ENCODE data around the gene ATP6AP2. TPM values are rescaled to one million over a fixed set of nuclear protein-coding genes. Genes with fewer than 3 reads are reported as not detected.

ATP6AP2 gene
- total and polyA plus RNA-seq, 9 of the 15 experiments (the other 6 are each of a cell fraction or from before 2014, with no cell fraction given): 23.3 to 131 (median 41.9) TPM

GRCh38 chrX:40563784-40564183 lies 17.0 kb upstream of the ATP6AP2 start (continued):
- TF ChIP-seq CEBPG (CRISPR knock-in tag; IDR thresholded peaks at IDR 0.05) (no peak), CEBPG (tag; conservative IDR thresholded peaks at IDR 0.05 in 1 of 2, IDR thresholded peaks at IDR 0.05 in 1 of 2) (peak in 1 of 2 experiments; percentile 7; a peak in 1 of 4 replicates), GATA2 (CRISPR knock-in tag; IDR thresholded peaks at IDR 0.05) (0 out of 2 replicates have a peak, but pooled peaks have one; percentile 21), RFX1 (IDR thresholded peaks at IDR 0.05) (no peak), ZFX (CRISPR knock-in tag; IDR thresholded peaks at IDR 0.05) (no peak), ZNF133 (CRISPR knock-in tag; IDR thresholded peaks at IDR 0.05) (no peak), ESRRA (IDR thresholded peaks at IDR 0.05; ENCODE audit: borderline replicate concordance, low read depth) (peak; percentile 17; the same call in 1 of the 2 replicates), EP400 (IDR thresholded peaks at IDR 0.05) (no peak), CTCFL (IDR thresholded peaks at IDR 0.05; ENCODE audit: borderline replicate concordance, insufficient read depth, low read depth, low read length, poor library complexity, severe bottlenecking) (no peak), ETV5 (CRISPR knock-in tag; IDR thresholded peaks at IDR 0.05; ENCODE audit: low read depth) (no peak)

DNA sequence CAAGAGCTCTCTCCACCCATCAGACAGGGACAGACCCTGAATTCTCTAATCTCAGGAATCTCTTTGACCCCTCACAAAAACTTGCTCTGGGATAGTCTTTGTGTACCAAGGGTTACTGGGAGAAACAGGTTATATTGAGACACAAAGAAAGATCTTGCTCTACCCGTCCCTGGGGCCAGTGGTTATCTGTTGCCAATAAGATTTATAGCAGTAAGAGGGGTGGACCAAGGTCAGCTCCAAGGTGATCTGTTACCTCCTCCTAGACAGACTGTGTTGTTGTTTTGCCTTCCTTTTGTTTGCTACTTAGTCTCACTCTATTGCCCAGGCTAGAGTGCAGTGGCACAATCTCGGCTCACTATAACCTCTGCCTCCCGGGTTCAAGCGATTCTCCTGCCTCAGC lies 16.3 kb upstream of the ATP6AP2 start:
- H3K9me1 ChIP-seq (ENCODE audit: control insufficient read depth, insufficient read depth, low read length): no peaks in the 10 kb centered on the region
- H3K4me2 ChIP-seq (ENCODE audit: insufficient read depth, low read length): no peak overlapping the region
- H3K4me3 ChIP-seq: no peak overlapping the region
- no peak overlapping the region for H3K27ac ChIP-seq (ENCODE audit: extremely low read depth, low read depth, low read length)
- ATAC-seq: no peak
- H3K27me3 ChIP-seq (ENCODE audit: control insufficient read depth in 2 of 2, insufficient read depth in 2 of 2, low read length in 2 of 2): no peaks in the 10 kb centered on the region
- POLR2A ChIA-PET: interaction anchor here (0.8 to 1.4 kb wide), 2 partner anchors 10 to 20 kb away, joined by 5 to 10 read pairs; no protein-coding TSS in a partner anchor
- no peaks in the 10 kb centered on the region for H3K79me2 ChIP-seq (ENCODE audit: control insufficient read depth, insufficient read depth, low read length)
- CTCF ChIA-PET (ENCODE audit: low intra/inter-chr PET ratio): no interaction called here
- WGBS (ENCODE audit: insufficient coverage, low coverage, missing lambda C conversion rate): 29% methylated on average over 4 of the region's 4 CpGs
- no peak overlapping the region for H3K9ac ChIP-seq (ENCODE audit: insufficient read depth in 1 of 2, low read depth in 2 of 2, low read length in 2 of 2)
- in situ Hi-C loops (cut with MboI) (no loop called here), intact Hi-C loops (cut with micrococcal nuclease) (no loop called here)
- DNase-seq (ENCODE audit: extremely low read depth in 1 of 4, low spot score in 3 of 4): no peak
- no TSS peak for BruUV-seq (replicated peaks)
- no peaks in the 10 kb centered on the region for H4K20me1 ChIP-seq (replicated peaks; ENCODE audit: control insufficient read depth, insufficient read depth, low read length)
- no peaks in the 10 kb centered on the region; a peak in 1 of 5 replicates for H3K4me1 ChIP-seq (replicated peaks in 1 of 2; ENCODE audit: control insufficient read depth in 2 of 2, insufficient read depth in 2 of 2, low read length in 2 of 2)
- no peaks in the 10 kb centered on the region for H3K9me3 ChIP-seq (replicated peaks; ENCODE audit: control insufficient read depth, insufficient read depth, low read depth, low read length)
- H3K36me3 ChIP-seq (ENCODE audit: control insufficient read depth, insufficient read depth, low read length): no peaks in the 10 kb centered on the region
- no peak overlapping the region for H2AFZ ChIP-seq (ENCODE audit: low read depth, low read length)
- no peak for FAIRE-seq
- TF ChIP-seq ZFP30 (CRISPR knock-in tag; IDR thresholded peaks at IDR 0.05; ENCODE audit: borderline replicate concordance) (no peak), PBX2 (CRISPR knock-in tag; IDR thresholded peaks at IDR 0.05; ENCODE audit: low read depth) (no peak), PBX2 (tag; conservative IDR thresholded peaks at IDR 0.05; ENCODE audit: low read depth) (peak; percentile 65)
